HepG2 (cell line): ENCODE measurements around the gene SASH3. TPM values are rescaled to one million over a fixed set of nuclear protein-coding genes. Genes with fewer than 3 reads are reported as not detected.

Experiments used
- ATAC-seq: fragments of 200-7000 bp; cut with Tn5 transposase; 3 replicates; pipeline ENCODE4 v1.9.1; 2020; ENCODE audit warnings: mild to moderate bottlenecking, moderate library complexity
- BruUV-seq: library from RNA; stranded (reverse); fragments of 400-500 nt; replicated peaks from 2 replicates; lab custom pipeline; 2021; lab: Mats Ljungman, UMichigan
- CTCF ChIA-PET: fragments of 300-600 bp; formaldehyde crosslinking; extraction: SDS; loops from one replicate; lab custom pipeline; 2021; ENCODE audit warnings: low total read pairs, inconsistent platforms, low intra/inter-chr PET ratio; lab: Yijun Ruan, JAX
- POLR2A ChIA-PET: fragments of 350-600 bp; sonication (Branson Sonifier 250); formaldehyde crosslinking; loops from one replicate; lab custom pipeline; 2020; ENCODE audit warnings: antibody characterized with exemption, inconsistent platforms; lab: Yijun Ruan, JAX
- DNase-seq: peaks from one replicate; pipeline ENCODE4 v3.0.0-alpha.2; 2015; ENCODE audit warnings: low spot score
- FAIRE-seq: peaks from 3 replicates; lab custom pipeline; 2011; peaks lifted over from hg19 to GRCh38; lab: Jason Lieb, UNC
- H2AFZ ChIP-seq: one replicate; pipeline ENCODE4 v1.6.1; 2011; ENCODE audit warnings: low read length, inconsistent platforms
- H3K27ac ChIP-seq: fragments of 300-600 bp; 3 replicates; pipeline ENCODE4 v1.8.0; 2011; ENCODE audit warnings: mixed run types, mild to moderate bottlenecking, mixed read lengths, low read length, inconsistent platforms; ENCODE audit not compliant: insufficient read depth; ENCODE audit errors: extremely low read length
- H3K27me3 ChIP-seq, 2 experiments: fragments of 200-600 bp in 1 of 2; 2 replicates in 1 of 2; 3 replicates in 1 of 2; pipeline versions ENCODE4 v1.6.0 to v1.8.0; 2011; ENCODE audit warnings: low read length in 2 of 2, mild to moderate bottlenecking in 2 of 2, moderate library complexity in 2 of 2, inconsistent platforms in 1 of 2; ENCODE audit not compliant: insufficient read depth in 2 of 2, control insufficient read depth in 1 of 2
- H3K36me3 ChIP-seq, 2 experiments: fragments of 200-600 bp in 1 of 2; replicated peaks in 1 of 2; 2 replicates in 1 of 2; 3 replicates in 1 of 2; pipeline versions ENCODE4 v1.5.1 to v1.8.0; 2011; ENCODE audit warnings: low read length in 2 of 2, inconsistent platforms in 1 of 2; ENCODE audit not compliant: insufficient read depth in 2 of 2, control insufficient read depth in 1 of 2
- H3K4me1 ChIP-seq: 2 replicates; pipeline ENCODE4 v1.5.1; 2012; ENCODE audit warnings: low read length, inconsistent platforms; ENCODE audit not compliant: insufficient read depth
- H3K4me2 ChIP-seq: 2 replicates; pipeline ENCODE4 v1.6.0; 2011; ENCODE audit warnings: low read depth, low read length, inconsistent platforms
- H3K4me3 ChIP-seq, 3 experiments: fragments of 200-600 bp in 1 of 3; sonication (generic), shearing (Covaris generic) in 1 of 3; replicated peaks in 1 of 3; 2 replicates each; pipeline ENCODE4 v1.5.1; 2011 to 2016; ENCODE audit warnings: low read length in 3 of 3, inconsistent platforms in 2 of 3, low read depth in 2 of 3, mild to moderate bottlenecking in 2 of 3, control low read depth in 1 of 3, mixed read lengths in 1 of 3; ENCODE audit not compliant: insufficient read depth in 1 of 3
- H3K79me2 ChIP-seq: one replicate; pipeline ENCODE4 v1.6.1; 2011; ENCODE audit warnings: low read length, inconsistent platforms; ENCODE audit not compliant: insufficient read depth
- H3K9ac ChIP-seq: 2 replicates; pipeline ENCODE4 v1.6.0; 2011; ENCODE audit warnings: mild to moderate bottlenecking, low read depth, low read length, inconsistent platforms; ENCODE audit not compliant: insufficient read depth
- H3K9me3 ChIP-seq: 2 replicates; pipeline ENCODE4 v1.5.1; 2012; ENCODE audit warnings: mild to moderate bottlenecking, low read length
- H4K20me1 ChIP-seq: 2 replicates; pipeline ENCODE4 v1.6.0; 2011; ENCODE audit warnings: inconsistent platforms, mild to moderate bottlenecking, low read length, moderate library complexity; ENCODE audit not compliant: insufficient read depth
- REST ChIP-seq, 2 experiments: IDR thresholded peaks; 2 replicates each; pipeline ENCODE4 v1.6.1; 2011 to 2012; ENCODE audit warnings: low read length in 2 of 2, borderline replicate concordance in 1 of 2, low read depth in 1 of 2, mild to moderate bottlenecking in 1 of 2, moderate library complexity in 1 of 2
- YY1 ChIP-seq: IDR thresholded peaks from 2 replicates; pipeline ENCODE4 v1.6.1; 2011; ENCODE audit warnings: low read length, low read depth, moderate library complexity, mild to moderate bottlenecking; ENCODE audit not compliant: insufficient read depth, insufficient replicate concordance
- WGBS: methylation state at CpG from one replicate; pipeline ENCODE4 v1.1.6; 2017; ENCODE audit warnings: low lambda C conversion rate; 5-methylcytosine and 5-hydroxymethylcytosine counted together
- in situ Hi-C: cut with HindIII; loops from 2 replicates; pipeline ENCODE4 v1.10.0; 2017; ENCODE audit warnings: low pct_unique_long_range_greater_than_20kb; ENCODE audit not compliant: extremely low pct_ligation_motif_present
- intact Hi-C: fragments of 100-400 bp; cut with micrococcal nuclease; formaldehyde crosslinking; loops from one replicate; pipeline ENCODE4 v1.10.0; 2022; ENCODE audit not compliant: unreplicated experiment
- polyA plus RNA-seq, 8 experiments: library from polyadenylated mRNA; depleted of rRNA in 3 of 8; stranded (reverse) in 7 of 8; unstranded in 1 of 8; fragments of >200 nt; fragmentation: Illumina TruSeq in 4 of 8; extraction: Trizol in 4 of 8; gene quantifications; 2 replicates each; pipeline versions ENCODE4 v1.2.1 to v1.2.3, GENCODE V29; 2011 to 2016; ENCODE audit warnings: low read depth in 4 of 8, missing spikeins in 1 of 8, mixed read lengths in 1 of 8; ENCODE audit not compliant: insufficient read depth in 1 of 8
- total RNA-seq, 5 experiments: library from RNA; depleted of rRNA; stranded (reverse); fragments of >200 nt; fragmentation: Illumina TruSeq; extraction: Trizol; gene quantifications; 2 replicates each; pipeline ENCODE4 v1.2.3, GENCODE V29; 2016; ENCODE audit warnings: low read depth in 1 of 5

The SASH3 gene
- total and polyA plus RNA-seq, 2 of the 13 experiments (the other 11 are each of a cell fraction or from before 2014, with no cell fraction given), result 0.08 TPM; not detected in 1

DNA sequence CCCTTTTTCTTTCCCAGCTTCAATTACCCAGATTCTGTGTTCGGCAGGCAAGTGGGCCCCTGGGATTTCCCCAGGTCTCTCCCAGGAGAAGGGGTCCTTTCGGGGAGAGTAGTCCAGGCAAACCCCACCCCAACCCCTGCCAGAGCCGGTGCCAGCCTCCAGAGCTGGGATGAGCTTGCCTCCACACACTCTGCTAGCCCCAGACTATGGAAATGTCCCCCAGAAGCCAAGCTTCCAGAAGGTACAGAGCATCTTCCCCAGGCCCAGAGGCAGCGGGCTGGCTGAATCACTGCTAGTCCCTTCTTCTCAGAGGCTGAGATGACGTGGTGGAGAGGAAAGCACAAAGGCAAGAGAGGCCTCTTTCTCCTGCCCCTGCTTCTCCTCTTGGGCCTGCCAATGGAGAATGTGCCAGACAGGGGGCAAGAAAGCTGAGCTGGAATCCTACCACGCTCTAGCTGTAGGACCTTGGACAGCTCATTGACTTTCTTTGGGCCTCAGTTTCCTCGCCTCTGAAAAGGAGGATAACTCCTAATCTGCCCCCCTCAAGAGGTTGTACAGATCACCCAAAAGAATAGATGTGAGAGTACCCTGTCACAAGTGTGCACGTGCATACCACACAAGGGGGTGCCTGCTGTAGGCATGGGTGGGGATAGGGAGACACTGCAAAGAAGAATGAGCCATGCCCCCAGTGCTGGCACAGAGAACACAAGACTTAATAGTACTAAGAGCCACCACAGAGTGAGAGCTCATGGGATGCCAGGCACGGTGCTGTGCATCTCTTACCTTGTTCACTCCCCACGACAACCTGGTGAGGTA, 2.1 kb downstream of the SASH3 start:
- H3K27me3 ChIP-seq, result no peaks in the 10 kb centered on the region
- no peaks in the 10 kb centered on the region for H3K36me3 ChIP-seq
- FAIRE-seq (no peak), DNase-seq (no peak), ATAC-seq (no peak)
- POLR2A ChIA-PET, result no interaction called here
- intact Hi-C loops, result no loop called here
- no peak overlapping the region for H3K9ac ChIP-seq
- TF ChIP-seq YY1 (no peak), REST (IDR thresholded peaks at IDR 0.05; ENCODE audit: borderline replicate concordance in 1 of 2, low read depth in 1 of 2, low read length in 2 of 2) (peak in 1 of 2 experiments; percentile 71; a peak in 3 of 4 replicates)
- TF ChIP-seq, all 625 proteins: peak for 1
- Histone ChIP-seq H3K27ac (no peak overlapping the region), H3K9me3 (no peaks in the 10 kb centered on the region), H3K79me2 (no peaks in the 10 kb centered on the region), H4K20me1 (no peaks in the 10 kb centered on the region), H3K4me1 (peaks cover 22% of the 10 kb centered on the region), H3K4me2 (no peak overlapping the region), H2AFZ (no peak overlapping the region), H3K4me3 (no peak overlapping the region)
- BruUV-seq, result no TSS peak
- in situ Hi-C loops, result no loop called here
- CTCF ChIA-PET, result no interaction called here
- WGBS, result no CpG with 5 or more reads among the region's 10 CpGs
